GM12892 (cell line): ENCODE data around the gene SENP6.
"Not testable (repeated sequence)": the region's sequence is repeated elsewhere in the genome, so short reads cannot be mapped to it uniquely, and the experiment has no call there.

Source experiments
- POLR2A ChIP-seq: IDR thresholded peaks from 2 replicates; pipeline ENCODE4 v1.6.1; 2011; ENCODE audit warnings: low read depth, low read length, control low read depth
- POLR2AphosphoS5 ChIP-seq: IDR thresholded peaks from 2 replicates; pipeline ENCODE4 v1.6.1; 2011; ENCODE audit warnings: low read depth, low read length, control low read depth
- TAF1 ChIP-seq: IDR thresholded peaks from 2 replicates; pipeline ENCODE4 v1.6.1; 2011; ENCODE audit warnings: low read depth, mild to moderate bottlenecking, control low read depth, low read length, borderline replicate concordance

DNA sequence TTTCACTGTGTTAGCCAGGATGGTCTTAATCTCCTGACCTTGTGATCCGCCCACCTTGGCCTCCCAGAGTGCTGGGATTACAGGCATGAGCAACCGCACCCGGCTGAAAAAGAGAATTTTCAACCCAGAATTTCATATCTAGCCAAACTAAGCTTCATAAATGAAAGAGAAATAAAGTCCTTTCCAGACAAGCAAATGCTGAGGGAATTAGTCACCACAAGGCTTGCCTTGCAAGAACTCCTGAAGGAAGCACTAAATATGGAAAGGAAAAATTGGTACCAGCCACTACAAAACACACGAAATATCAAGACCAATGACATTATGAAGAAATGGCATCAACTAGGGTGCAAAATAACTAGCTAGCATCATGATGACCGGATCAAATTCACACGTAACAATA, 31.0 kb upstream of the SENP6 start:
- not testable (repeated sequence) for TF ChIP-seq POLR2A, TAF1, POLR2AphosphoS5
